ENCODE measurements around the gene NIPAL4.

GRCh38 chr5:157487358-157487757 lies 27.3 kb downstream of the NIPAL4 start:
- TF ChIP-seq CTCF (IDR thresholded peaks at IDR 0.05) (no peak), POLR2A (IDR thresholded peaks at IDR 0.05) (no peak)
